Caco-2 (cell line): Measurements from ENCODE around the gene TMEM176A. TPM values are rescaled to one million over a fixed set of nuclear protein-coding genes. Genes with fewer than 3 reads are reported as not detected.

Source experiments
- BruUV-seq: library from RNA; stranded (reverse); fragments of 400-500 nt; replicated peaks from 2 replicates; lab custom pipeline; 2021; lab: Mats Ljungman, UMichigan
- CTCF ChIA-PET: fragments of 300-600 bp; sonication (Branson Sonifier 250); formaldehyde crosslinking; loops from one replicate; lab custom pipeline; 2022; ENCODE audit warnings: antibody characterized with exemption; lab: Charles Lee
- POLR2A ChIA-PET: fragments of 300-600 bp; sonication (Branson Sonifier 250); formaldehyde crosslinking; loops from one replicate; lab custom pipeline; 2022; ENCODE audit warnings: antibody characterized with exemption; lab: Charles Lee
- DNase-seq, 2 experiments: peaks; one replicate each; pipeline versions ENCODE4 v3.0.0 to v3.0.0-alpha.2; 2020 to 2022
- H3K27me3 ChIP-seq: replicated peaks from 2 replicates; pipeline ENCODE4 v1.6.0; 2011; ENCODE audit warnings: low read length; ENCODE audit not compliant: control insufficient read depth, insufficient read depth
- H3K36me3 ChIP-seq: 2 replicates; pipeline ENCODE4 v1.5.1; 2011; ENCODE audit warnings: low read length; ENCODE audit not compliant: control insufficient read depth, insufficient read depth
- H3K4me1 ChIP-seq: fragments of 250-450 bp; sonication (Bioruptor Pico); 2 replicates; pipeline ENCODE4 v1.5.1; 2020; ENCODE audit warnings: mild to moderate bottlenecking
- H3K4me3 ChIP-seq: 2 replicates; pipeline ENCODE4 v1.5.1; 2011; ENCODE audit warnings: low read depth, mild to moderate bottlenecking, control low read depth, low read length
- H3K9me3 ChIP-seq: fragments of 250-450 bp; sonication (Bioruptor Pico); 2 replicates; pipeline ENCODE4 v1.5.1; 2020; ENCODE audit warnings: mild to moderate bottlenecking, moderate library complexity
- H3K27ac Mint-ChIP-seq: one replicate; pipeline ENCODE4 v1.8.0; 2022; ENCODE audit warnings: mixed read lengths; ENCODE audit not compliant: unreplicated experiment
- H3K27me3 Mint-ChIP-seq: one replicate; pipeline ENCODE4 v1.8.0; 2022; ENCODE audit warnings: mixed read lengths; ENCODE audit not compliant: insufficient read depth, unreplicated experiment
- H3K36me3 Mint-ChIP-seq: one replicate; pipeline ENCODE4 v1.8.0; 2022; ENCODE audit warnings: mild to moderate bottlenecking, mixed read lengths; ENCODE audit not compliant: insufficient read depth, unreplicated experiment
- H3K4me1 Mint-ChIP-seq: one replicate; pipeline ENCODE4 v1.8.0; 2022; ENCODE audit warnings: low read depth, mixed read lengths; ENCODE audit not compliant: unreplicated experiment
- H3K4me3 Mint-ChIP-seq: one replicate; pipeline ENCODE4 v1.8.0; 2022; ENCODE audit warnings: mild to moderate bottlenecking, moderate library complexity, mixed read lengths; ENCODE audit not compliant: unreplicated experiment
- H3K9me3 Mint-ChIP-seq: one replicate; pipeline ENCODE4 v1.8.0; 2022; ENCODE audit warnings: mixed read lengths; ENCODE audit not compliant: unreplicated experiment
- CTCF ChIP-seq, 2 experiments: fragments of 200-600 bp in 1 of 2; IDR thresholded peaks; 1 replicate in 1 of 2; 2 replicates in 1 of 2; pipeline versions ENCODE4 v1.5.1 to v1.8.0; 2011 to 2022; ENCODE audit warnings: antibody characterized with exemption in 1 of 2, control low read depth in 1 of 2, inconsistent platforms in 1 of 2, low read depth in 1 of 2, low read length in 1 of 2, mild to moderate bottlenecking in 1 of 2, moderate library complexity in 1 of 2; ENCODE audit not compliant: insufficient read depth in 1 of 2, severe bottlenecking in 1 of 2, unreplicated experiment in 1 of 2
- intact Hi-C: fragments of 100-400 bp; cut with micrococcal nuclease; formaldehyde crosslinking; loops from one replicate; pipeline ENCODE4 v1.10.0; 2022; ENCODE audit not compliant: unreplicated experiment
- total RNA-seq: library from RNA; stranded (reverse); gene quantifications from 2 replicates; pipeline ENCODE4 v1.2.3, GENCODE V29; 2022

TMEM176A gene
- total RNA-seq, 1 experiment from 2014 or later = 49.6 TPM

- no peaks in the 10 kb centered on the region for H3K9me3 ChIP-seq
- no peak overlapping the region for H3K4me3 Mint-ChIP-seq
- no peaks in the 10 kb centered on the region for H3K9me3 Mint-ChIP-seq
- H3K27ac Mint-ChIP-seq = no peak overlapping the region
- ChIA-PET CTCF (interaction anchor here (0.6 kb wide), 1 partner anchor 67 kb away, joined by 3 read pairs; no protein-coding TSS in a partner anchor), POLR2A (no interaction called here)
- H3K36me3 ChIP-seq = no peaks in the 10 kb centered on the region; the same call in 1 of the 2 replicates
- intact Hi-C loops = no loop called here
- DNase-seq = no peak
- TF ChIP-seq CTCF (IDR thresholded peaks at IDR 0.05; ENCODE audit: insufficient read depth in 1 of 2, low read depth in 1 of 2, low read length in 1 of 2, severe bottlenecking in 1 of 2, unreplicated experiment in 1 of 2) = no peak
- no peaks in the 10 kb centered on the region for H3K36me3 Mint-ChIP-seq
- H3K4me3 ChIP-seq = no peak overlapping the region
- no peaks in the 10 kb centered on the region for H3K4me1 ChIP-seq
- BruUV-seq = no TSS peak
- H3K4me1 Mint-ChIP-seq = no peaks in the 10 kb centered on the region
- no peaks in the 10 kb centered on the region for H3K27me3 ChIP-seq
- no peaks in the 10 kb centered on the region for H3K27me3 Mint-ChIP-seq
Measured at GRCh38 chr7:150791746-150792452, 8.7 kb upstream of the TMEM176A start.

- Mint-ChIP-seq H3K4me1 (no peaks in the 10 kb centered on the region), H3K27me3 (peaks cover 1% of the 10 kb centered on the region), H3K9me3 (no peaks in the 10 kb centered on the region), H3K27ac (no peak overlapping the region), H3K36me3 (no peaks in the 10 kb centered on the region), H3K4me3 (no peak overlapping the region)
- no peaks in the 10 kb centered on the region for H3K27me3 ChIP-seq
- DNase-seq = no peak
- no peak for TF ChIP-seq CTCF (IDR thresholded peaks at IDR 0.05; ENCODE audit: insufficient read depth in 1 of 2, low read depth in 1 of 2, low read length in 1 of 2, severe bottlenecking in 1 of 2, unreplicated experiment in 1 of 2)
- ChIA-PET POLR2A (no interaction called here), CTCF (no interaction called here)
- H3K4me3 ChIP-seq = no peak overlapping the region
- no peaks in the 10 kb centered on the region; the same call in 1 of the 2 replicates for H3K36me3 ChIP-seq
- BruUV-seq = no TSS peak
- intact Hi-C loops = no loop called here
- H3K4me1 ChIP-seq = no peaks in the 10 kb centered on the region
- H3K9me3 ChIP-seq = no peaks in the 10 kb centered on the region
Measured at GRCh38 chr7:150793569-150794238, 6.9 kb upstream of the TMEM176A start.

GRCh38 chr7:150797661-150798060, 2.9 kb upstream of the TMEM176A start:
- H3K27me3 ChIP-seq = no peaks in the 10 kb centered on the region
- intact Hi-C loops = no loop called here
- no peaks in the 10 kb centered on the region for H3K36me3 ChIP-seq
- DNase-seq = no peak
- Mint-ChIP-seq H3K4me3 (no peak overlapping the region), H3K27ac (no peak overlapping the region), H3K4me1 (no peaks in the 10 kb centered on the region), H3K9me3 (no peaks in the 10 kb centered on the region), H3K36me3 (no peaks in the 10 kb centered on the region), H3K27me3 (peaks cover 5% of the 10 kb centered on the region)
- no TSS peak for BruUV-seq
- H3K9me3 ChIP-seq = no peaks in the 10 kb centered on the region
- no peak for TF ChIP-seq CTCF (IDR thresholded peaks at IDR 0.05; ENCODE audit: insufficient read depth in 1 of 2, low read depth in 1 of 2, low read length in 1 of 2, severe bottlenecking in 1 of 2, unreplicated experiment in 1 of 2)
- POLR2A ChIA-PET = no interaction called here
- CTCF ChIA-PET = no interaction called here
- H3K4me1 ChIP-seq = peaks cover 9% of the 10 kb centered on the region; the same call in 1 of the 2 replicates
- H3K4me3 ChIP-seq = no peak overlapping the region
